HG03060 (cell line): ENCODE measurements around the gene OR10W1.

ENCODE experiments used
- ATAC-seq: cut with Tn5 transposase; IDR thresholded peaks from one replicate; pipeline ENCODE4 v1.9.1; 2021; ENCODE audit warnings: low read depth, moderate number of reproducible peaks; ENCODE audit not compliant: unreplicated experiment

The OR10W1 gene, protein sequence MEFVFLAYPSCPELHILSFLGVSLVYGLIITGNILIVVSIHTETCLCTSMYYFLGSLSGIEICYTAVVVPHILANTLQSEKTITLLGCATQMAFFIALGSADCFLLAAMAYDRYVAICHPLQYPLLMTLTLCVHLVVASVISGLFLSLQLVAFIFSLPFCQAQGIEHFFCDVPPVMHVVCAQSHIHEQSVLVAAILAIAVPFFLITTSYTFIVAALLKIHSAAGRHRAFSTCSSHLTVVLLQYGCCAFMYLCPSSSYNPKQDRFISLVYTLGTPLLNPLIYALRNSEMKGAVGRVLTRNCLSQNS

DNA sequence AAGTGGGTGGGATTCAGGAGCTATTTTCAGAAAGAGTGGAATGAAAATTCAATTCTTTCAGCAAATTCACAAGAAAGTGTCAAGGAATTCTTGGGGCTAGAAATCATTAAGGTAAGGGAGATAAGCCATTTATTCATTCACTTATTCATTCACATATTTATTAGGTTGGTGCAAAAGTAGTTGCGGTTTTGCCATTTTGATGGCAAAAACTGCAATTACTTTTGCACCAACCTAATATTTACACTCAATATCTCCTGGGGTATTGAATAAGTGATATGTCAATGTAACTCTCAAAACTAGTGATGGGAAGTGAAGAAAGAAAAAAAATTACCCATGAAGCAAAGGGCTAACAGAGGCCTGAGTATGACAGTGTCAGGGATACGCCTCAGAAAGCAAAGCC, at the start of gene OR10W1:
TSS of gene OR10W1 (minus strand) at position 119 of the 400 bp plus-strand sequence. CDS start 402 bp downstream, outside the sequence.
- ATAC-seq = no peak

DNA sequence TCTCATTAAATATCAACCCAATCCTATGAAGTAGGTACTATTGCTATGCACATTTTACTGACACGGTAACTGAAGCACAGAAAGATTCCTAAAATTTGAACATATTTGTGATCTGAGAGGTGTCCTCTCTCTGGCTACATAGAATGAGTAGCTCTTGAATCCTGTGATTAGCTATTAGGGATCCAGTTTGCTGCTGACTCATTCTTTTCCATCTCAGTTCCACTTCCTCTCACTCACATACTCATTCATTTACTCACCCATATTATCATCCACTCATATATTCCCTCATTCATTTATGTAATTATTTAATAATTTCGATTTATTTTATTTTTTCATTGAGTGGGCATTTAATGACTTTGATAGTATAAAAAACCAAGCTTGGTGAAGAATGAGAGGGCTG, 48.1 kb upstream of the OR10W1 start:
- ATAC-seq = no peak

DNA sequence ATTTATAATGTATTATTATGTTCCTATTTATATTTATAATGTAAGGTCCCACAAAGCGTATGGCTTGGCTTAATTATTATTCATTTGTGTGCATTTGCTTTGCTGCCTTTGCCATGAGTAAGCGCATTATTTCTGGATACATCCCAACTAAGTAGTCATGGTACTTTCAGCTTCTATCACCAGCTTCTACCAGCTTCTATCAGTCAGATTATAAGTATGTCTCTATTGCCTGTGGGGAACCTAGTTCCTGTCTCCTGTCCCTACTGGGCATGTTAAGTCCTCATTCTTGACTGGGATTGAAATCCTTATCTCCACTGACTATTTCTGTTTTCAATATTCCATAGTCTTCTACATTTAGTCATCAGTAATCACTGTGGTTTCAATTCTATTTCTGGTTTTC, 33.5 kb upstream of the OR10W1 start:
- ATAC-seq = no peak

DNA sequence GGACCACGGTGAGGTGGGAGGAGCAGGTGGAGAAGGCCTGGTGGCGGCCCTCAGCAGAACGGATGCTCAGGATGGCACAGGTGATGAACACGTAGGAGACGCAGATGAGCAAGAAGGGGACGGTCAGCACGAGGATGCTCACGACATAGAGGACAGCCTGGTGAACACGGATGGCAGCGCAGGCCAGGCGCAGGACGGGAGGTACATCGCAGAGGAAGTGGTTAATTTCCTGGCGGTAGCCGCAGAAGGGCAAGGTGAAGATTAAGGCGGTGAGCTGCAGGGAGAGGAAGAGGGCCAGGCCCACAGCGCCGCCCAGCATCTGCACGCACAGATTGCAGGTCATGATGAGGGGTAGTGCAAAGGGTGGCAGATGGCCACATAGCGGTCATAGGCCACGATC, 24.0 kb upstream of the OR10W1 start:
- ATAC-seq = no peak

DNA sequence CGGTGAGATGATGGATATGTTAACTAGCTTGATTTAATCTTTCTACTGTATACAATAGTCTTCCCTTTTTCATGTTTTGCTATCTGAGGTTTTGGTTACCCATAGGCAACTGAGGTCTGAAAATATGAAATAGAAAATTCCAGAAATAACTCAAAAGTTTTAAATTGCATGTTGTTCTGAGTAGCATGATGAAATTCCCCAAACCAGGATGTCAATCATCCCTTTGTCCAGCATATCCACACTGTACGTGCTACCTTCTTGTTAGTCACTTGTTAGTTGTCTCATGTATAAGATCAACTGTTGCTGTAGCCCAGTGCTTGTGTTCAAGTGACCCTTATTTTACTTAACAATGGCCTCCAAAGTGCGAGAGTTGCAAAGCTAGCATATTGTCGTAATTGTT, 21.2 kb upstream of the OR10W1 start:
- no peak for ATAC-seq

DNA sequence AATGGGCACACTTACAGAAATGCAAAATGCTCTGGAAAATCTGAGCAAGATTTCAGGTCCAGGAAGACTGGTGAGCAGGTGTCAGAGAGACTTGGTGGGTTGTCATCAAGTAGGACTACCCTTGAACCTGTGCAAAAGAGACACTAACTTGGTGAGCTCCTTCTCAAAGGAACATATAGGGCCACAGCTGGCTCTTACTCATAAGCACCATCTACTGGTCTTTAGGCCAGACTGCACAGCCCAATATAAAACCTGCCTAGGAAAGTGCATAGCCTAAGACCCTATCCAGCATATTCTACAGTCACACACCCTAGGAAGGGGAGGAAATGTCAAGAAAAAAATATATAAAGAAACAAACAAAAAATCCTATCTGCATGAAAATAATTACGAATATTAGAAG, 18.2 kb upstream of the OR10W1 start:
- no peak for ATAC-seq

DNA sequence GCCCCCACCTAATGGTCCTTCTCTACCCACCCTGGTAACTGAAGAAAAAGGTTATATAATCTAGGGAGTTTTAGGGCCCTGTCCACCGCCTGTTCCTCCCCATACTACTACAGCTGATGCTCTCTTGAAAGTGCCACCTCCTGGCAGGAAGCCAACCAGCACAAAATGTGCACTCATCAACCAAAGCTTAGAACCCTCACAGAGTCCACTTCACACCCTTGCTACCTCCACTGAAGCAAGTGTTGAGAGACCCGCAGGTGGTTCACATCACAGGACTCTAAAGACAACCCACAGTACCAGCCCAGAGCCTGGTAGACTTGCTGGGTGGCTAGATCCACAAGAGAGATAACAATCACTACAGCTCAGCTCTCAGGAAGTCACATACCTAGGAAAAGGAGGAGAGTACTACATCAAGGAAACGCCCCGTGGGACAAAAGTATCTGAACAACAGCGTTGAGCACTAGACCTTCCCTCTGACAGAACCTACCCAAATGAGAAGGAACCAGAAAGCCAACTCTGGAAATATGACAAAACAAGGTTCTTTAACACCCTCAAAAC, 17.5 kb upstream of the OR10W1 start:
- ATAC-seq = no peak

DNA sequence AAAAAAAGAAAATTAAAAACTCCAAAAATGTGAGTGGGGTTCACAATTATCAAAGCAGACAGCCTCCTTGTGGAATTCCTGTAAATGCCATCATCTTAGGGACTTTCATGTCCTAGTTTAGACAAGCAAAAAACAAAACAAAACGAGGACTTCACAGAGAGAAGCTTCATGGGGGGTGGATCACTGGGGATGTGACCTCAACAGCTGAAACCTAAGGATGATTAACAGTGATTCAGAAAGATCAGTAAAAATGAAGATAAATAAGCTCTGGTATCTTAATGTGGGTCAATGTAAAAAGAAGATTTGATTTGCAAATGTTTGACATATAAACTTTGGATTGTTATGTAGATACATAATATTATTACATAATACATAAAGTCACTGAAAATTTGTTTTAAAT, 8.1 kb upstream of the OR10W1 start:
- no peak for ATAC-seq

DNA sequence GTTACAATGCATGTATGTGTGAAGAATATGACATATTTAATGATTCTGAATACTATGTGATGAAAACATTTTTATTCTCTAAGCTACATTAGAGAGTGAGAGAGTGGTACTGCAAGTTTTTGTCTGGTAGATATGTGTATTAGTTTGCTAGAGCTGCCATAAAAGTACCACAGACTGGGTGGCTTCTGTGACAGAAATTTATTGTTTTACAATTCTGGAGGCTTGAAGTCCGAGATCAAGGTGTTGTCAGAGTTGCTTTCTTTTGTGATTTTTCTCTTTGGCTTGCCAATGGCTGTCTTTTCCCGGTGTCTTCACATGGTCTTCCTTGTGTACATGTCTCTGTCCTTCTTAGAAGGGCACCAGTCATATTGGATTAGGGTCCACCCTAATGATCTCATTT, 6.9 kb upstream of the OR10W1 start:
- no peak for ATAC-seq

DNA sequence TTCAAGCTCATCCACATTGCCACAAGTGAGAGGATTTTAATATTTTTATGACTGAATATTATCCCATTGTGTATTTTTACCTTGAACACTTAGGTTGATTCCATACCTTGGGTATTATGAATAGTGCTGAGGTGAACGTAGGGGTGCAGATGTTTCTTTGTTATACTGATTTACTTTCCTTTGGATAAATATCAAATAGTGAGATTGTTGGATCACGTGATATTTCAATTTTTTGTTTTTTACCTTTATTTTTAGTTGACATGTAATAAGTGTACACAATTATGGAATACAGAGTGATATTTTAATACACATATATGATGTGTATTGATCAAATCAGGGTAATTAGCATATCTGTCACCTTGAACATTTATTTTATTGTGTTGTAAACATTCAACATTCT, 8.1 kb downstream of the OR10W1 start:
- ATAC-seq = no peak

DNA sequence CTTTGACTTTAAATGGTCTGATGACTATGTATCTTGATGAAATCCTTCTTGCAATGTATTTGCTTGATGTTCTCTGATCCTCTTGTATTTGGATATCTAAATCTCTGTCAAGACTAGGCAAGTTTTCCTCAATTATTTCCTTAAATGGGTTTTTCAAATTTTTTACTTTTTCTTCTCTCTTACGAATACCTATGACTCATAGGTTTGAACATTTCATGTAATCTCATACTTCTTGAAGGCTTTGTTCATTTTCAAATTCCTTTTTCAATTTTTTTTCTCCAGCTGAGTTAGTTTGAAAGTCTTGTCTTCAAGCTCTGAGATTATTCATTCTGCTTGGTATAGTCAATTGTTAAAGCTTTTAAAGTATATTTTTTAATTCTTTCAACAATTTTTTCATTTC, 13.1 kb downstream of the OR10W1 start:
- ATAC-seq = no peak

DNA sequence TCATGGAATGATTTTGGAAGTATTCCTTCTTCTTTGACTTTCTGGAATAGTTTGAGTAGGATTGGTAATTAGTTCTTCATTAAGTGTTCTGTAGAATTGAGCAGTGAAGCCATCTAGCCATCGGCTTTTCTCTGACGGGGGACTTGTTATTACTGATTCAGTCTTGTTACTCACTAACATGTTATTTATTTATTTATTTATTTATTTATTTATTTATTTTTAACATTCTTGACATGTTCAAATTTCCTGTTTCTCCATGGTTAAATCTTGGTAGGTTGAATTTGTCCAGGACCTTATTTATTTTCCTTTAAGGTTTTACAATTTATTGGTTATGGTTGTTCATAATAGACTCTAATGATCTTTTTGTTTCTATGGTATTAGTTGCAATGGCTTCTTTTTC, 24.1 kb downstream of the OR10W1 start:
- no peak for ATAC-seq

DNA sequence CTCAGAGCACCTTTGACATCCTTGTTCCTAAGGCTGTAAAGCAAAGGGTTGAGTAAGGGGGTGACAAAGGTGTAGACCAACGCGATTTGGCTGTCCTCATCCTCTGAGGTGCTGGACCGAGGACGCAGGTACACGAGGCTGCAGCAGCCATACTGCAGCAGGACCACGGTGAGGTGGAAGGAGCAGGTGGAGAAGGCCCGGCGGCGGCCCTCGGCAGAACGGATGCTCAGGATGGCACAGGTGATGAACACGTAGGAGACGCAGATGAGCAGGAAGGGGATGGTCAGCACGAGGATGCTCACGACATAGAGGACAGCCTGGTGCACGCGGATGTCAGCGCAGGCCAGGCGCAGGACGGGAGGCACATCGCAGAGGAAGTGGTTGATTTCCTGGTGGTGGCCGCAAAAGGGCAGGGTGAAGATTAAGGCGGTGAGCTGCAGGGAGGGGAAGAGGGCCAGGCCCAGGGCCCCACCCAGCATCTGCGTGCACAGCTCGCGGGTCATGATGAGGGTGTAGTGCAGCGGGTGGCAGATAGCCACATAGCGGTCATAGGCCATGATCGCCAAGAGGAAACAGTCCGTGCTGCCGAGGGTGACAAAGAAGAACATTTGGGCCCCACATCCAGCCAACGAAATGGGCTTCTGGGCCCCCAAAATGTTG, 40.0 kb downstream of the OR10W1 start:
- no peak for ATAC-seq

DNA sequence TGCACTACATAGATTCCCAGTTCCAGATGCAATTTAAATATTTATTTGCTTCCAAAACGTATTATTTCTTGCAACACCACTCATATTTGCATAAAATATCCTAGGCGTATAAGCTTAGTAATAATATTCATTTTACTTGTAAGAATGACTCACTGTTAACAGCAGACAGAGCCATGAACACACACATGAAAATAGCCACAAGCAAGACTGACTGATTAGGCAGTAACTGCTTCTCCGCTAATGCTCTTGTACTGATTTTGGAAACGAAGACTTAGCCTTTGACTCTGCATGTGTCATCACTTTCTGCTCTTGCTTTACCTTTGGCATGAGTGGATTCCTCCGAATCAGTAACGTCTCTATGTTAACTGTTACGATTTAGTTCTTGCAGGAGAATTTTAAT, 45.3 kb downstream of the OR10W1 start:
- no peak for ATAC-seq
